ENCODE data around the gene CRISPLD2. TPM values are rescaled to one million over a fixed set of nuclear protein-coding genes. Genes with fewer than 3 reads are reported as not detected.

Gene CRISPLD2
- polyA plus RNA-seq, 1 donor from 2014 or later: 0.06 TPM

- H3K9me3 ChIP-seq (ENCODE audit: low read length): no peaks in the 10 kb centered on the region
- no peak overlapping the region for H3K4me3 ChIP-seq (ENCODE audit: low read length)
- no peak overlapping the region for H3K9ac ChIP-seq (ENCODE audit: low read length)
- no peak overlapping the region for H3K27ac ChIP-seq (ENCODE audit: low read length)
- H3F3A ChIP-seq (ENCODE audit: insufficient read depth, low read length, poor library complexity, severe bottlenecking): no peaks in the 10 kb centered on the region
- no peaks in the 10 kb centered on the region for H3K79me2 ChIP-seq (replicated peaks; ENCODE audit: insufficient read depth, low read length)
- no peak overlapping the region for H3K4me2 ChIP-seq (ENCODE audit: low read length)
- H3K9me2 ChIP-seq (ENCODE audit: insufficient read depth, low read length): no peaks in the 10 kb centered on the region
- TF ChIP-seq RAD21 (conservative IDR thresholded peaks at IDR 0.05): no peak
- TF ChIP-seq MXI1 (conservative IDR thresholded peaks at IDR 0.05; ENCODE audit: poor library complexity, severe bottlenecking): no peak
- TF ChIP-seq EZH2 (IDR thresholded peaks at IDR 0.05; ENCODE audit: borderline replicate concordance, insufficient read depth, low read length, poor library complexity, severe bottlenecking): no peak
- TF ChIP-seq CTCF (IDR thresholded peaks at IDR 0.05; ENCODE audit: poor library complexity, severe bottlenecking): no peak
- TF ChIP-seq TAF1 (IDR thresholded peaks at IDR 0.05; ENCODE audit: low read depth): no peak
- no peak for TF ChIP-seq POLR2AphosphoS5 (IDR thresholded peaks at IDR 0.05)
- TF ChIP-seq REST (IDR thresholded peaks at IDR 0.05; ENCODE audit: borderline replicate concordance): no peak
- no peak for TF ChIP-seq SMC3 (conservative IDR thresholded peaks at IDR 0.05; ENCODE audit: poor library complexity)
- no peak for TF ChIP-seq EP300 (conservative IDR thresholded peaks at IDR 0.05; ENCODE audit: poor library complexity, severe bottlenecking)
- H3K27me3 ChIP-seq (ENCODE audit: insufficient read depth, low read depth, low read length): no peaks in the 10 kb centered on the region
- H3K36me3 ChIP-seq (ENCODE audit: insufficient read depth, low read length): no peaks in the 10 kb centered on the region
- no peak overlapping the region for H2AFZ ChIP-seq (ENCODE audit: low read depth, low read length)
- no peaks in the 10 kb centered on the region for H4K20me1 ChIP-seq (ENCODE audit: insufficient read depth)
These were observed 19.3 kb downstream of the CRISPLD2 start for GRCh38 chr16:84839054-84839453.

GRCh38 chr16:84839956-84840355 is 20.2 kb downstream of the CRISPLD2 start:
- Histone ChIP-seq H3K27me3 (ENCODE audit: insufficient read depth, low read depth, low read length) (no peaks in the 10 kb centered on the region), H3K79me2 (replicated peaks; ENCODE audit: insufficient read depth, low read length) (no peaks in the 10 kb centered on the region), H4K20me1 (ENCODE audit: insufficient read depth) (no peaks in the 10 kb centered on the region), H3K9me2 (ENCODE audit: insufficient read depth, low read length) (no peaks in the 10 kb centered on the region), H3K27ac (ENCODE audit: low read length) (no peak overlapping the region), H3K4me3 (ENCODE audit: low read length) (no peak overlapping the region), H3K9ac (ENCODE audit: low read length) (no peak overlapping the region), H2AFZ (ENCODE audit: low read depth, low read length) (no peak overlapping the region), H3K4me2 (ENCODE audit: low read length) (no peak overlapping the region), H3K36me3 (ENCODE audit: insufficient read depth, low read length) (no peaks in the 10 kb centered on the region), H3F3A (ENCODE audit: insufficient read depth, low read length, poor library complexity, severe bottlenecking) (no peaks in the 10 kb centered on the region), H3K9me3 (ENCODE audit: low read length) (no peaks in the 10 kb centered on the region)
- TF ChIP-seq RAD21 (conservative IDR thresholded peaks at IDR 0.05) (no peak), EZH2 (IDR thresholded peaks at IDR 0.05; ENCODE audit: borderline replicate concordance, insufficient read depth, low read length, poor library complexity, severe bottlenecking) (no peak), CTCF (IDR thresholded peaks at IDR 0.05; ENCODE audit: poor library complexity, severe bottlenecking) (no peak), MXI1 (conservative IDR thresholded peaks at IDR 0.05; ENCODE audit: poor library complexity, severe bottlenecking) (no peak), REST (IDR thresholded peaks at IDR 0.05; ENCODE audit: borderline replicate concordance) (no peak), POLR2AphosphoS5 (IDR thresholded peaks at IDR 0.05) (no peak), SMC3 (conservative IDR thresholded peaks at IDR 0.05; ENCODE audit: poor library complexity) (no peak), TAF1 (IDR thresholded peaks at IDR 0.05; ENCODE audit: low read depth) (no peak), EP300 (conservative IDR thresholded peaks at IDR 0.05; ENCODE audit: poor library complexity, severe bottlenecking) (no peak)
